GM10266 (cell line): ENCODE data around the gene ZSCAN5A.
"Not testable (repeated sequence)": the region's sequence is repeated elsewhere in the genome, so short reads cannot be mapped to it uniquely, and the experiment has no call there.

Experiments used
- DNase-seq: peaks from one replicate; pipeline ENCODE4 v3.0.0; 2012; ENCODE audit errors: extremely low spot score
- CTCF ChIP-seq: IDR thresholded peaks from 2 replicates; pipeline ENCODE4 v1.5.1; 2012; ENCODE audit warnings: mild to moderate bottlenecking, low read depth; ENCODE audit not compliant: control insufficient read depth, insufficient read depth; ENCODE audit errors: missing control alignments

ZSCAN5A gene

GRCh38 chr19:56347163-56347778, 32.6 kb upstream of the ZSCAN5A start:
- no peak for DNase-seq
- TF ChIP-seq CTCF = no peak

- no peak for TF ChIP-seq CTCF
- DNase-seq = no peak
These were observed 27.3 kb upstream of the ZSCAN5A start for GRCh38 chr19:56341948-56342347.

GRCh38 chr19:56339031-56339430, 24.4 kb upstream of the ZSCAN5A start:
- not testable (repeated sequence) for DNase-seq

- DNase-seq = not testable (repeated sequence)
These were observed 22.4 kb upstream of the ZSCAN5A start for GRCh38 chr19:56337077-56337476.

- DNase-seq = not testable (repeated sequence)
These were observed 20.7 kb upstream of the ZSCAN5A start for GRCh38 chr19:56335371-56335770.

GRCh38 chr19:56333506-56333905, 18.9 kb upstream of the ZSCAN5A start:
- peak; percentile 58 for DNase-seq
- TF ChIP-seq CTCF = peak; percentile 86

- TF ChIP-seq CTCF = no peak
These were observed 18.1 kb upstream of the ZSCAN5A start for GRCh38 chr19:56332695-56333094.

GRCh38 chr19:56324436-56324835, 9.8 kb upstream of the ZSCAN5A start:
- no peak for DNase-seq

More at GRCh38 chr19:56332695-56333094, 18.1 kb upstream of the ZSCAN5A start:
- no peak for DNase-seq

More at GRCh38 chr19:56324436-56324835, 9.8 kb upstream of the ZSCAN5A start:
- TF ChIP-seq CTCF = no peak
